Measurements from ENCODE around the gene KLHL40.

GRCh38 chr3:42689421-42690014 is 4.2 kb downstream of the KLHL40 start:
- TF ChIP-seq CTCF (IDR thresholded peaks at IDR 0.05; ENCODE audit: poor library complexity) (no peak), EZH2phosphoT487 (IDR thresholded peaks at IDR 0.05; ENCODE audit: low read depth, severe bottlenecking, unreplicated experiment) (no peak)
